Stimulated activated CD8-positive, alpha-beta memory T cell treated with anti-CD3 and anti-CD28 coated beads, Interleukin-7, amount 100 ng/mL, for 4 hours (primary cell): ENCODE data around the gene CACNA2D2.

Experiments
- DNase-seq, 2 donors: peaks; one replicate each; pipeline ENCODE4 v3.0.0-alpha.2; 2020; ENCODE audit warnings: low read depth in 2 of 2

CACNA2D2 gene

GRCh38 chr3:50327129-50327528, 176.3 kb downstream of the CACNA2D2 start:
- DNase-seq = no peak

GRCh38 chr3:50326182-50326541, 177.3 kb downstream of the CACNA2D2 start:
- no peak for DNase-seq

DNA sequence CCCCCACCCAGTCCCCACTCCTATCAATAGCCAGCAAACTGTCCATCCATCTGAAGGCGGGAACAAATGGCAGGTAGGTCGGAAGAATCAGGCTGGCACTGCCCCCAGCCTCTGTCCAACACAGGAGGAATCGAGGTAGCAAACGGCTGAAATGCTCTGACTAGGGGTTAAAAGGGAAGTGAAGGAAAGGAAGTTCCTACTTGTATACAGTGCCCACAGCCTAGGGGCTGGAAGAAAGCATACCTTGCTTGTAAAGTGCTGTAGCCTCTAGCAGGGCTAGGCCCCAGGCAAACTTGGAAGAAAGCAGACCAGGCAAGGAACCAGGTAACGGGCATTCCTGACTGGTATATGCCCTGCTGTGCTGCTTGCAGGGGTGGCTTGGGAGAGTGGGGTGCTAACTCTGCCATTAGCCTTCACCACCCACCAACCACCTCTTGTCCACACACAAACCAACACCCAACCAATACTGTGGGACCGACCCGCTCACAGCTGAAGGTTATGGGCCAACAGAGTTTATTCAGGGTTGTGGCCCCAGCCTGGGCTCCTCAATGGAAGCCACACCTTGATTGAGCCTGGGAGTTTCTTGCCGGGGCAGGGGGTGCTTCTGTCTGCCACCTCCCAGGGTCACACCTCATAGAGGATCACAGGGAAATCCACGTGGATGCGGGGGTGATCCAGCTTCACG, 177.8 kb downstream of the CACNA2D2 start:
- DNase-seq = no peak

DNA sequence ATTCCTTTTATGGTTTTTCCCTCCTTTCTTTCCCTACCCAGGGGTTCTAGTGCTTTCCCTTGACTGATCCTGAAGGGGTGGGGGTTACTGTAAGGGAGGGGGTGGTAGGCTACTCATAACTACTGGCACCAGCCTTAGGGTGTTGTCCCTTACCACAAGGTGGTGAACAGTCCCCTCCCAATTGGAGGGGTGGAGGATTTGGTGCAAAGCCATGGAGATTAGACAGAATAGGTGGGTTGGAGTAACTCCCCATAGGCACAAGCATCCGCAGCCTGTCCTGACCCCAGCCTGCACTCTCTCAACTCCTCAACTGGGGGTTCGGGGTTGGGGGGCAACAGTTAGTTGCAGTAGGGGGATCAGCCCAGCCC, 178.3 kb downstream of the CACNA2D2 start:
- no peak for DNase-seq

DNA sequence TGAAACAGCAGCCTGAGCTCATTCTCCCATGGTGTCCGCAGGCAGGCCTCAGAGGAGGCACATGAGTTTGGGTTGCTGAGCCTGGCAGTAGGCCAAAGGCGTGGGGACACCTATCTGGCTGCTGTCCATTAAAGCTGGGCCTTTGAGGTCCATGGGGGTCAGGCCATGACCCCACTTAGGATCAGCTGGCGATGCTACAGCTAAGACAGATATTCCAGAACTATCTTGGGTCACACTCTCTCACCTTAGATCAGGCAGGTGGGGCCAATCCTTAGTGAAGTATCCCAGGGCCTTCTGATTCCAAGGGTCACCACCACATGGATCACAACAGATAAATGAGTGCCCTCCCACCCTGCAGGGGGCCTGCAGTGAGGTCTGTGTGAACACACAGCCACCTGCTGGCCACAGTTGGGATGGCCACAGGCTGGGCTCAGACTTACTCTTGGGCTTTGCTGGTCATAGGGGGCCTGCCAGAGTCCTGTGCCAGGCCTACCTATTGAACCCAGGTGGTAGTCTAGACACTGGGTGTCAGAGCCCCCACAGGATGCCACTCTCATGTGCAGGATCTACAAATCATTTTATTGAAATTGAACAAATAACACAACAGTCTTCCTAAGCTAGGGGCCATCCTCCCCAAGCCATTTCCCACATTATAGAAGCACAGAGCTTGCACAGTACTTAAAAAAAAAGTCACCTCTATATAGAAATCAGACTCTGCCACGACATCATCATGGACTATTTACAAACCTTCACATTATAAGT, 178.9 kb downstream of the CACNA2D2 start:
- DNase-seq = no peak

- DNase-seq = no peak
Observed at GRCh38 chr3:50323614-50324199, 179.7 kb downstream of the CACNA2D2 start.

DNA sequence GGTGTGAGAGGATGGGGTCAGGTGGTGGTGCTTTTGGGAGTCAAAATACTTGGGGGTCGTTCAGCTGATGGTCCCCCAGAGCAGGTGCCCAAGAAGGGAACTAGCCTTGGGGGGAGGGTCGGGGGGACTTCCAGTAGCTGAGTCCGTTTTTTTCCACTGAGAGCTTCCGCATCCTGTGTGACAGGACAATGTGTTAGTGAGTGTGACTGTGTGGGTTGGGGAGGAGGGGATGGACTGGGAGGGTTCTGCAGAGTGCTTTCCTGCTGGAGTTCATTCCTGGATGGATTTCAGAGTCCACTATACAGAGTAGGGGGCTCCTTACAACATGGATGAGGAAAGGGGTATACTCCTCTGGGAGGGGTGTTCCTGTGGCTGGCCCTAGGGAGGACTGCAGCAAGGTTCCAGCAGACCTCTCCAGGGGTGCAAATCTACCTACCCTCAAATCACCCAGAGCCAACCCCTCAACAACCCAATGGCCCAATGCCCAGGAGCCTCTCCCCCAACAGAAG, 180.3 kb downstream of the CACNA2D2 start:
- no peak for DNase-seq

GRCh38 chr3:50322386-50323091, 180.9 kb downstream of the CACNA2D2 start, which contains the start of gene HYAL2:
Gene HYAL2, minus strand, starts transcription at chr3:50322745. Its CDS starts 2,256 bp downstream, at chr3:50320489.
- DNase-seq = no peak

DNA sequence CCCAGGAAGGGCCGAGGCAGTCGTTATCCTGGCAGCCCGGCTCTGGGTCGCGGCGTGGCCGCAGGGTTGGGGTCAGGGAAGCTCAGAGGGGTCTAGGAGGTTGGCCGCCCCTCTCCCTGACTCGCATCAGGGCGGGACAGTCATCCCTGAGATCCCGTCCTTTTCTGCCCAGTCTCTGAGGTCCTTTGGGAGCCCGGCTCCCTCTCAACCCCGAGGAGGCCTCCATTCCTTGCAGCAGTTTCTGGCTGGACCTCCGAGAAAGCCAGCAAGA, 181.4 kb downstream of the CACNA2D2 start:
- no peak for DNase-seq

- peak; percentile 66 to 77 for DNase-seq
Observed at GRCh38 chr3:50321336-50322114, 181.9 kb downstream of the CACNA2D2 start.

- peak in 1 of 2 donors; percentile 67 for DNase-seq
Observed at GRCh38 chr3:50320853-50321335, 182.5 kb downstream of the CACNA2D2 start.

GRCh38 chr3:50319894-50320625, 183.4 kb downstream of the CACNA2D2 start:
- no peak for DNase-seq

DNA sequence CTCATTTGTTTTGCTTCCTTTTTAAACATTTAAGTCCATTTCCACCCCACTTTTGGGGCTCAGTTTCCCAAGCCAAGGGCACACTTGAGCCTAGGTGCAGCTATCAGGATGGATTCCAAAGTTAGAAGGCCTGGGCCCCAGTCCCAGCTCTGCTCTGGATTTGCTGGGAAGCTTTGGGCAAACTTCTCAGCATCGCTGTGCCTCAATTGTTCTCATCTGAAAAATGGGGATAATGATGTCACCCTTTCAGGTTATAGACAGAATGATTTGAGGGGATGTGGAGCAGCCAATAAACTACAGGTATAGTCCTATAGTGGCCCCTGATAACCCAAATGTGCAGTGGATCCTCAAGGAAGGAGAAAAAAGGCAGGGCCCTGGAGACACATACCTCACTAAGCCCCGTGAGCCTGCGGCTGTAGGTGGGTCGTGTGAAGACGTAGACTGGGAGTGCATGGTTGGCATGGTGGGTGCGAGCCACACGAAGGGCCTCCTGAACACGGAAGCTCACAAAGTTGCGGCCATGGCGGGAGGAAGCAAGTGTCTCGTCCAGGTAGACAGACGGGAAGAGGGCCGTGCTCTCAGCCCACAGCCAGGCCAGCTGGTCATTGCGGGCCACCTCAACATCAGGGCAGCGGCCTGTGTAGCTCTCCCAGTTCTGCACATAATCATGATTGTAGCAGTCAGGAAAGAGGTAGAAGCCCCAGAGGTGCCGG, 184.1 kb downstream of the CACNA2D2 start:
- DNase-seq = no peak

DNA sequence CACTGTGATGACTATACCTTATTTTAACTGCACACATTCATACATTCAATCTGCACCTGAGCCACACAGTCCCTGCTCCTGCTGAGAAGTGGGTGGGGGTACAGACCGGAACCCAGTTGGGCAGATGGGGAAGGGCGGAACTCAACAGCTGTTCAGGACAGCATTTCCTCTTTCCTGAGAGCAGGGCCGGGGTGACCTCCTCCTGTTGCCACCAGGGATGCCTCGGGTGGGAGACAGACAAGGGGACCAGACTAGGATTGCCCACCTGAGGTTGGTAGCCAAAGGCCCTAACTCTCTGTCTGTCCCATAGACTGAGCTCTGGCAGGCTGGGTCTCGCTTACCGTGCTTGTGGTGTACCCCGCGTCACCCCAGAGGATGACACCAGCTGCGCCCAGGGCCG, 184.8 kb downstream of the CACNA2D2 start:
- DNase-seq = no peak

DNA sequence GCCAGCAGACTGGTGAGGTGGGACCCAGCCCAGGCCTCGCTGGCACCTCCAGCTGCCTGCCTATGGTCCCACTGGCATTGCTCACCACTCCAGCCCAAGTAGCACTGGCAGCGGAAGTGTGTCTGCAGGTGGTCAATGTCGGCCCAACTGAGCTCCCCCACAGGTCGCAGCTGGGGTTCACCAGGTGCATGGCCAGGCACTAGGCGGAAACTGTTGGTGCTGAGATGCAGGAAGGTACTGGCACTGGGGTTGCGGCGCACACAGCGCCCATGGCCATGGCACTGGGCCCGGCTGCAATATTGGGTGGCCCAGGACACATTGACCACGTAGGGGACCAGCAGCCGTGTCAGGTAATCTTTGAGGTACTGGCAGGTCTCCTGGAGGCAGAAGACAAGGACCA, 185.3 kb downstream of the CACNA2D2 start:
- no peak for DNase-seq

DNA sequence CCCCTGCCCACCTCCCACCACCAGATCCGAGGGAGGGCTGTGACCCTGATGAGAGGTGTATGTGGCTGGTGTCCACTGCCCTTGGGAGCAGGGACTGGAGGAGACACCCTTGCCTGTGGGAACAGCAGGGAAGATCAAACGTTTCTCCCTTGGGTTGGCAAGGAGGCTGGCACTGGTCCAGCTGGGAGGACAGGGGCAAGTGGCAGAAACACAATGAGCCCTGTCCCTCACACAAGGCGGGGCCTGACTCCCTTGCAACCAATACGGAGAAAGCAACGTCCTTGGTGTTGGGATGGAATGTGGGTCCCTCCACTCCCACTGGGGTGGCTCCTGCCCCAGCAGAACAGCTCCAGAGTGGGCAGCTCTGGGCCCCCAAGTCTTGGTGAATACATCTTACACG, 186.1 kb downstream of the CACNA2D2 start:
- no peak for DNase-seq

GRCh38 chr3:50316657-50317242, 186.7 kb downstream of the CACNA2D2 start:
- DNase-seq = peak; percentile 66 to 72

DNA sequence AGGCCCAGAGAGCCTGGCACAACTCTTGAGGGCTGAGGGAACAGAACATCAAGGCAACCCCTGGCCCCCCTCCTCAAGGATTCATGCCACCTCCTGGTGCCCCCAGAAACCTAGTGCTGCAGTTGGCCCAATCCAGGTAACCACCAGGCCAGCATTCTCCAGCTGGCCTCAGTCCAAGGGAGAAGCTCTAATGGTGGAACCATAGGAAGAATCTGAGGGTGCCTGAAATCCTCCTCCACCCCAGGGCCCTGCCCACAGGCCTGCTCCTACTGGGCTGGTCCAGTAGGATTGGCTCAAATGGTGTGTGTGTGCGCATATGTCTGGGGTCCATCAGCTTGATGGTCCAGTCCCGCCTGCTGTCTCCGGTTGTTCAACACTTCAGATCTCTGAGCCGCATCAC, 188.6 kb downstream of the CACNA2D2 start:
- no peak for DNase-seq

- no peak for DNase-seq
Observed at GRCh38 chr3:50314342-50314741, 189.1 kb downstream of the CACNA2D2 start.
